Erythroblast (primary cell): Measurements from ENCODE around the gene TAS2R9.

Experiments
- DNase-seq, 2 experiments: peaks; one replicate each; lab custom pipeline; 2025; lab: John Stamatoyannopoulos, UW
- GATA1 ChIP-seq: IDR thresholded peaks from 2 replicates; pipeline ENCODE4 v1.6.1; 2011; ENCODE audit warnings: low read depth, mild to moderate bottlenecking, control low read depth, low read length, moderate library complexity
- POLR2A ChIP-seq: IDR thresholded peaks from 2 replicates; pipeline ENCODE4 v1.6.1; 2011; ENCODE audit warnings: mild to moderate bottlenecking, low read length

The TAS2R9 gene, protein sequence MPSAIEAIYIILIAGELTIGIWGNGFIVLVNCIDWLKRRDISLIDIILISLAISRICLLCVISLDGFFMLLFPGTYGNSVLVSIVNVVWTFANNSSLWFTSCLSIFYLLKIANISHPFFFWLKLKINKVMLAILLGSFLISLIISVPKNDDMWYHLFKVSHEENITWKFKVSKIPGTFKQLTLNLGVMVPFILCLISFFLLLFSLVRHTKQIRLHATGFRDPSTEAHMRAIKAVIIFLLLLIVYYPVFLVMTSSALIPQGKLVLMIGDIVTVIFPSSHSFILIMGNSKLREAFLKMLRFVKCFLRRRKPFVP

GRCh38 chr12:10810068-10810467, at the start of gene TAS2R9:
TAS2R9 (minus strand) TSS chr12:10810168; CDS start chr12:10810075, 93 bp downstream.
- TF ChIP-seq GATA1, result no peak
- no peak for DNase-seq

DNA sequence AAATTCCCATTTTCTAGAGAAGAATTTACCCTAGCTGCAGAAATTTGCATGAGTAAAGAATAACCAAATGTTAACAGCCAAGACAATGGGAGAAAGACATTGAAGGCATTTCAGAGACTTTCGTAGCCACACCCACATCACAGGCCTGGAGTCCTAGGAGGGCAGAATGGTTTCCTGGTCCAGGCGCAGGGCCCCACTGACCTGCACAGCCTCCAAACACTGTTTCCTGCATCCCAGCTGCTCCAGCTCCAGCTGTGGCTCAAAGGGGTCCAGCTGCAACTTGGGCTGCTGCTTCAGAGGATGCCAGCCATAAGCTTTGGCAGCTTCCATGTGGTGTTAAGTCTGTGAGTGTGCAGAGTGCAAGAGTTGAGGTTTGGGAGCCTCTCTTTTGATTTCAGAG, 45.8 kb upstream of the TAS2R9 start:
- DNase-seq, result no peak
- no peak for TF ChIP-seq POLR2A
- no peak for TF ChIP-seq GATA1

DNA sequence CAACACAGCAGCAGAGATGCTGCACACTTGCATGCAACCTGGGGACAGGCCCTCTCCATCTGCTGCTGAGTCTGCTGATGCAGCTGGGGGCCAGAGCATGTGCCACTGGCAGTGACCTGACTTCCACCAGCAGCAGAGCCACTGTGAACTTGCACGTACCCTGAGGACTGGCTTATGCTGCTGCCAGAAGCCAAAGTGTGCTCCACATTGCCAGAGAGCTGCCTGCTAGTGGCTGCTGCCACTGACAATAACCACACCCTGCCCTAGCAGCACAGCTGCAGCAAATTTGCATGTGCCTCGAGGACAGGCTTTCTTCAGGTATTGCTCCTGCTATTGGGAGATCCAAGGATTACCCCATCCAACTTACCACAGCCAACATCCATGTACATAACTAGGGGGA, 43.8 kb upstream of the TAS2R9 start:
- TF ChIP-seq GATA1, result no peak
- TF ChIP-seq POLR2A, result no peak
- DNase-seq, result no peak

- TF ChIP-seq GATA1 (no peak), POLR2A (no peak)
- DNase-seq, result no peak
Measured at GRCh38 chr12:10851243-10851858, 41.4 kb upstream of the TAS2R9 start.

DNA sequence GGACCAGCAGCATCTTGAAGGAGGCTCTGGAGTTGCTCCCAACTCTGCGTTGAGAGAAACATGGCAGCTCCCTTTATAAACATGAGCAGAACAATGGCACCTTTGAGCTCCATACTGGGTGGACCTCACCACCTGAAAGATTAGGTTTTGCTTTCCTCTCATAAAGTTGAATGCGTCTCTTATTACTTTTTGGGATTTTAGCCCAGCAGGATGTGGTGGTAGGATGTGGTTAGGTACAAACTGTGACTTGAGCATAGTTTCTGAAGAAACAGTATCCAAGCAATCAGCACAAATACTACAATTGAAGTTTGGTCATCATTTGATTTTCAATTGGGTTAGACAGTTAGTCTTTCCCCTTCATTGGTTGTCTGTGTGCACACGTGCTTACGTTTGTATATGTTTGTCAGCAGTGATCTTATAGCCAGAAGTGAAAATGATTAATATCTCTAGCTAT, 39.5 kb upstream of the TAS2R9 start, which contains the start of gene PRR4:
Gene PRR4 (minus strand): TSS at position 51 of the 454 bp plus-strand sequence. CDS start 38 bp downstream, at position 13.
- no peak for DNase-seq
- no peak for TF ChIP-seq POLR2A
- TF ChIP-seq GATA1, result no peak

GRCh38 chr12:10847744-10848143, 37.8 kb upstream of the TAS2R9 start:
- DNase-seq, result no peak
- no peak for TF ChIP-seq GATA1
- no peak for TF ChIP-seq POLR2A

- no peak for DNase-seq
- TF ChIP-seq GATA1 (no peak), POLR2A (no peak)
Measured at GRCh38 chr12:10842862-10843261, 32.9 kb upstream of the TAS2R9 start.

DNA sequence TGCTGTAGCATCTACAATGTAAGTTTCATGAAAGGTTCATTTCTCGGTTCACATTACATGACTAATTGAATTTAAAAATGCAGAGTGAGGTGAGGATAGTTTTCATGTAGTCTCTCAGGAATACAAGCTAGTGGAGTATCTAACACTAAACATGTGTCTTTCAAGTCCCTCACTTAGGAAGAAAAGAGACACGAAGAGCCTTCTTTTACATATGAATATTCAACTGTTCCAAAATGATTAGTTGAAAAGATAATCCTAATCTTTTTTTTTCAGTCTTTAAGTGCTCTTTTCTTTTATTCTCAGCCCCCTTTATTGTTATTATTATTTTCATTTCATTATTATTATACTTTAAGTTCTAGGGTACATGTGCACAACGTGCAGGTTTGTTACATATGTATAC, 28.5 kb upstream of the TAS2R9 start:
- no peak for DNase-seq
- TF ChIP-seq GATA1 (no peak), POLR2A (no peak)

- no peak for TF ChIP-seq GATA1
- no peak for TF ChIP-seq POLR2A
- no peak for DNase-seq
Measured at GRCh38 chr12:10829994-10830393, 20.0 kb upstream of the TAS2R9 start.

- no peak for TF ChIP-seq GATA1
- no peak for TF ChIP-seq POLR2A
- no peak for DNase-seq
Measured at GRCh38 chr12:10826258-10826657, 16.3 kb upstream of the TAS2R9 start, which contains the start of gene TAS2R10. TAS2R10 (minus strand) TSS chr12:10826358; CDS start chr12:10826269, 89 bp downstream.

GRCh38 chr12:10824957-10825356, 15.0 kb upstream of the TAS2R9 start:
- DNase-seq, result no peak
- TF ChIP-seq GATA1, result no peak
- no peak for TF ChIP-seq POLR2A

DNA sequence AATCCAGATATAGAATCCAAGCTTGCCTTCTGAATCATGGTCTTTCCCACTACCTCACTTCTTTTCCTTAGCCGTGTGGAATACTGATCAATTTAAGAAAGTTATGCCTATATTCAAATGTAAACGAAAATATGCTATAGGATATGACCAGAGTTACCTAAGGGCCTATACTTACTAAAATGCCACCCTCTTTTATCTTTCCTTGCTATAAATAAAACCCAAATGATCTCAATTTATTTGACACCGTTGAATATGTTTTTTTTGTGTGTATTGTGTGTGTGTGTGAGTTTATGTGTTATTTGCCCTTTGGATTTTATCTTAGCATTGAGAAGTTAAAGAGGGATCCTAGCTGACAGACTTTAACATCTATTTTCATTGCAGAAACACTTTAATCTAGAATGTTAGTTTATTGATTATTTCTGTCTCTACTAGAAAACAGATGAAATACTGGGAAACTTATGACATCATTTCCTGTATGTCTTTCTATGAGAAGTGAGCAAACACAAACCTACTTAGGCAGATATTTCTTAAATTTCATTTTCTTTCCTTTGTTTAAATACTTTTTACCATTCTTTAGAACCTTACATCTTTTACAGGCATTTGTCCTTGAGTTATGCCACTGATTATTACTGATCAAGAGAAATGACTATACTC, 2.0 kb upstream of the TAS2R9 start:
- no peak for DNase-seq
- TF ChIP-seq POLR2A, result no peak
- TF ChIP-seq GATA1, result no peak

- no peak for TF ChIP-seq GATA1
- TF ChIP-seq POLR2A, result no peak
- DNase-seq, result no peak
Measured at GRCh38 chr12:10807186-10807585, 2.8 kb downstream of the TAS2R9 start, which contains the start of gene TAS2R8. TAS2R8 (minus strand) TSS chr12:10807286; CDS start chr12:10806980, 306 bp downstream.

DNA sequence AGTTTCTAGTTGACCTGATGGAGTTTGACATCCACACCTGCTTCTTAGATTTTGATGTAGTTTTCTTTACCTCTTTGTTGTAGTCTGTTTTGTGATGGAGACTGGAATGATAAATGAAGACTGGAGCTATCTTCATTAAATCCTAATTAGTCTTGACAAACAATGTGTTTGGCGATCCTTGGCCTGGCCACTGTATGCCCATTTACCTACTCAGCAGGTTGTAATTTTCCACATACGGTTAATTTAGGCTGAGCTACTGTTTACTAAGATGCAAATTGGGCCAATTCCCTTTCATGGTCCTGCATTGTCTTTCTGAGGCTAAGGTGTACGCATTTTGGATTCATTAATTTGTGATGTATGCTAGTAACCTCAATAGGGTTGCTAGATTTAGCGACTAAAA, 7.4 kb downstream of the TAS2R9 start, which contains the start of gene TAS2R7:
Gene TAS2R7 (minus strand): TSS at position 41 of the 400 bp plus-strand sequence. CDS start 57 bp downstream, outside the sequence.
- TF ChIP-seq GATA1 (no peak), POLR2A (no peak)
- DNase-seq, result no peak
